ENCODE measurements around the gene ELK4. TPM values are rescaled to one million over a fixed set of nuclear protein-coding genes. Genes with fewer than 3 reads are reported as not detected.

The ELK4 gene
- total and polyA plus RNA-seq, 5 donors from 2014 or later = 3.5 to 106 (median 4.7) TPM

GRCh38 chr1:205576805-205577761 lies 54.7 kb downstream of the ELK4 start:
- no peak overlapping the region for H3K4me3 ChIP-seq (ENCODE audit: low read depth, low read length)
- H3K9me3 ChIP-seq (ENCODE audit: control insufficient read depth in 2 of 2, low read length in 2 of 2) = no peaks in the 10 kb centered on the region
- H3K27me3 ChIP-seq (ENCODE audit: control insufficient read depth, insufficient read depth, low read length) = peaks cover 2% of the 10 kb centered on the region
- no peak overlapping the region for H3K27ac Mint-ChIP-seq
- H3K36me3 ChIP-seq (ENCODE audit: control insufficient read depth, insufficient read depth, low read length) = no peaks in the 10 kb centered on the region
- no peak overlapping the region for H3K27ac ChIP-seq (ENCODE audit: insufficient read depth, low read length, poor library complexity, severe bottlenecking)
- H3K27me3 Mint-ChIP-seq = peaks cover 29% of the 10 kb centered on the region
- DNase-seq (no peak), ATAC-seq (ENCODE audit: low read depth in 2 of 2) (no peak)
- no peak overlapping the region for H3K4me3 Mint-ChIP-seq
- H3K4me1 ChIP-seq (ENCODE audit: control insufficient read depth, insufficient read depth, low read length, poor library complexity, severe bottlenecking) = no peaks in the 10 kb centered on the region
- H3K4me1 Mint-ChIP-seq = no peaks in the 10 kb centered on the region
- H3K9me3 Mint-ChIP-seq = peaks cover 0 to 4% (median 0%) of the 10 kb centered on the region in 7 donors
- no peaks in the 10 kb centered on the region for H3K36me3 Mint-ChIP-seq

DNA sequence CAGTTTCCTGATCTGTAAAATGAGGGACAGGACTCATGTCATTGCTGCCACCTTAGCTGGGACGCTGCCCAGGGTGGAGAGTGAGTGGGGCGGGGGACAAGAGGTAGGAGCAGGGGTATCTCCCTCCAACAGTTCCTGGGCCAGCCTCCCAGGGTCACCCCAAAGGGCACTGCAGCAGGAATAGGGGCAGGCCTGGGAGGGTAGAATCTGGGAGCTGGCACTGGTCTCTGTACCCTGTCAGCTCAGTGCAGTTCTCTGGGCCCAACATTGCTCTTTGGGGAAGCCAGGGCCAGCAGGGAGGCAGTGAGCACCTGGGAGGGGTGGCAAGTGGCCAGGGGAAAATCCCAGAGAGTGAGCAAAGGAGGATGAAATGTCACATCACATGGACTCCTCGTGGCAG lies 55.8 kb downstream of the ELK4 start:
- H3K4me3 ChIP-seq (ENCODE audit: low read depth, low read length) = no peak overlapping the region
- Mint-ChIP-seq H3K27me3 (peaks cover 34% of the 10 kb centered on the region), H3K27ac (no peak overlapping the region), H3K9me3 (peaks cover 0 to 4% (median 0%) of the 10 kb centered on the region in 7 donors), H3K36me3 (no peaks in the 10 kb centered on the region), H3K4me1 (no peaks in the 10 kb centered on the region), H3K4me3 (no peak overlapping the region)
- DNase-seq (no peak), ATAC-seq (ENCODE audit: low read depth in 2 of 2) (no peak)
- H3K9me3 ChIP-seq (ENCODE audit: control insufficient read depth in 2 of 2, low read length in 2 of 2) = no peaks in the 10 kb centered on the region
- no peaks in the 10 kb centered on the region for H3K4me1 ChIP-seq (ENCODE audit: control insufficient read depth, insufficient read depth, low read length, poor library complexity, severe bottlenecking)
- H3K27ac ChIP-seq (ENCODE audit: insufficient read depth, low read length, poor library complexity, severe bottlenecking) = no peak overlapping the region
- H3K36me3 ChIP-seq (ENCODE audit: control insufficient read depth, insufficient read depth, low read length) = no peaks in the 10 kb centered on the region
- H3K27me3 ChIP-seq (ENCODE audit: control insufficient read depth, insufficient read depth, low read length) = peaks cover 7% of the 10 kb centered on the region

- peaks cover 0 to 4% (median 0%) of the 10 kb centered on the region in 7 donors for H3K9me3 Mint-ChIP-seq
- no peak overlapping the region for H3K27ac Mint-ChIP-seq
- no peaks in the 10 kb centered on the region for H3K9me3 ChIP-seq (ENCODE audit: control insufficient read depth in 2 of 2, low read length in 2 of 2)
- no peaks in the 10 kb centered on the region for H3K4me1 ChIP-seq (ENCODE audit: control insufficient read depth, insufficient read depth, low read length, poor library complexity, severe bottlenecking)
- H3K27me3 ChIP-seq (ENCODE audit: control insufficient read depth, insufficient read depth, low read length) = peaks cover 8% of the 10 kb centered on the region
- H3K4me3 Mint-ChIP-seq = no peak overlapping the region
- DNase-seq (no peak), ATAC-seq (ENCODE audit: low read depth in 2 of 2) (no peak)
- H3K36me3 ChIP-seq (ENCODE audit: control insufficient read depth, insufficient read depth, low read length) = no peaks in the 10 kb centered on the region
- H3K36me3 Mint-ChIP-seq = no peaks in the 10 kb centered on the region
- H3K4me1 Mint-ChIP-seq = no peaks in the 10 kb centered on the region
- peaks cover 41% of the 10 kb centered on the region for H3K27me3 Mint-ChIP-seq
- no peak overlapping the region for H3K4me3 ChIP-seq (ENCODE audit: low read depth, low read length)
- H3K27ac ChIP-seq (ENCODE audit: insufficient read depth, low read length, poor library complexity, severe bottlenecking) = no peak overlapping the region
Observed at GRCh38 chr1:205575294-205575885, 56.4 kb downstream of the ELK4 start.

DNA sequence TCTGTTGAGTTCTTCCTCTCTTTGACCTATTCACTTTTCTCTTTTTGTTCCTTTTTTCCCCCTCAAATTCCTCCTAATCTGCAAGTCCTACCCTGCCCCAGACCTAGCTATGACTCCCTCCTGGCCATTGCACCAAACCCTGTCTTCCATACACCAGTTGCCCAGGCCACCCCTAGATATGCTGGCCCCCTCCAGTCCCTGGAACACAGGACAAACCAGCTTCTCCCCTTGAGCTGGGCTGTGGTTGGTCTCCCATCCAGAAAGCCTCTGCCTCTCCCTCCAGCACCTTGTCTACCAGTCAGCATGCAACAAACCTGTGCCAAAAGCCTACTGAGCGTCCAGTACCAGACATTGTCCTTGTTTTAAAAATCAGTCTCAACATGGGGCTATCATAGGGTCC lies 59.4 kb downstream of the ELK4 start:
- H3K27ac Mint-ChIP-seq = no peak overlapping the region
- no peaks in the 10 kb centered on the region for H3K9me3 ChIP-seq (ENCODE audit: control insufficient read depth in 2 of 2, low read length in 2 of 2)
- H3K4me1 Mint-ChIP-seq = peaks cover 0 to 11% (median 0%) of the 10 kb centered on the region in 4 donors
- H3K27ac ChIP-seq (ENCODE audit: insufficient read depth, low read length, poor library complexity, severe bottlenecking) = no peak overlapping the region
- no peak overlapping the region for H3K4me3 ChIP-seq (ENCODE audit: low read depth, low read length)
- DNase-seq = no peak
- no peak overlapping the region for H3K4me3 Mint-ChIP-seq
- H3K27me3 ChIP-seq (ENCODE audit: control insufficient read depth, insufficient read depth, low read length) = peaks cover 10% of the 10 kb centered on the region
- no peaks in the 10 kb centered on the region for H3K36me3 ChIP-seq (ENCODE audit: control insufficient read depth, insufficient read depth, low read length)
- H3K27me3 Mint-ChIP-seq = peaks cover 47% of the 10 kb centered on the region
- H3K9me3 Mint-ChIP-seq = peaks cover 0 to 3% (median 0%) of the 10 kb centered on the region in 7 donors
- H3K4me1 ChIP-seq (ENCODE audit: control insufficient read depth, insufficient read depth, low read length, poor library complexity, severe bottlenecking) = peaks cover 4% of the 10 kb centered on the region
- ATAC-seq (ENCODE audit: low read depth in 2 of 2) = no peak
- H3K36me3 Mint-ChIP-seq = no peaks in the 10 kb centered on the region

DNA sequence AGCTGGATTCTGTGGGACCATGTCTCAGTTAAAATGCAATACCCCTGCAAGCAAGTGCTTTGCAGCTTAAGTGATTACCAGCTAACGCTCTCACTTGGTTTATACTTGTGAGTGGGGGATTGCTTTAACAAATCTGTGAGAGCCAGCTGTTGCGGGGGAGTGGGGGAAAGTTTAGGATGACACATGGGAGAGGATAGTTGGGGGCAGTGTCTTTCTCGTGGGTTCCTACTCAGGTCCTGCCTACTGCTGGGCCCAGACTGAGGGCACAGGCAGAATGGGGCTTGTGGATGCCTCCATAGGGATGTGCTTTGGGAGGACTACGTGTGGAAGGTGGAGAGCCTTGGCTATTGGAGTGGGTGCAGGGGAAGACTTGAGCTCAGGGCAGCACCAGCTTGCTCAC lies 60.1 kb downstream of the ELK4 start:
- Mint-ChIP-seq H3K36me3 (no peaks in the 10 kb centered on the region), H3K27me3 (peaks cover 49% of the 10 kb centered on the region), H3K9me3 (peaks cover 0 to 3% (median 0%) of the 10 kb centered on the region in 7 donors), H3K27ac (no peak overlapping the region), H3K4me1 (peaks cover 0 to 11% (median 2%) of the 10 kb centered on the region in 4 donors), H3K4me3 (no peak overlapping the region)
- peaks cover 16% of the 10 kb centered on the region for H3K27me3 ChIP-seq (ENCODE audit: control insufficient read depth, insufficient read depth, low read length)
- H3K4me3 ChIP-seq (ENCODE audit: low read depth, low read length) = no peak overlapping the region
- H3K4me1 ChIP-seq (ENCODE audit: control insufficient read depth, insufficient read depth, low read length, poor library complexity, severe bottlenecking) = peaks cover 4% of the 10 kb centered on the region
- no peaks in the 10 kb centered on the region for H3K36me3 ChIP-seq (ENCODE audit: control insufficient read depth, insufficient read depth, low read length)
- ATAC-seq (ENCODE audit: low read depth in 2 of 2) (no peak), DNase-seq (no peak)
- H3K27ac ChIP-seq (ENCODE audit: insufficient read depth, low read length, poor library complexity, severe bottlenecking) = no peak overlapping the region
- no peaks in the 10 kb centered on the region for H3K9me3 ChIP-seq (ENCODE audit: control insufficient read depth in 2 of 2, low read length in 2 of 2)

GRCh38 chr1:205570796-205571537 lies 60.8 kb downstream of the ELK4 start:
- no peak overlapping the region for H3K4me3 ChIP-seq (ENCODE audit: low read depth, low read length)
- H3K27me3 ChIP-seq (ENCODE audit: control insufficient read depth, insufficient read depth, low read length) = peaks cover 23% of the 10 kb centered on the region
- DNase-seq = no peak
- no peaks in the 10 kb centered on the region for H3K9me3 ChIP-seq (ENCODE audit: control insufficient read depth in 2 of 2, low read length in 2 of 2)
- H3K9me3 Mint-ChIP-seq = peaks cover 0 to 3% (median 0%) of the 10 kb centered on the region in 7 donors
- no peak overlapping the region for H3K27ac ChIP-seq (ENCODE audit: insufficient read depth, low read length, poor library complexity, severe bottlenecking)
- H3K4me1 ChIP-seq (ENCODE audit: control insufficient read depth, insufficient read depth, low read length, poor library complexity, severe bottlenecking) = peaks cover 4% of the 10 kb centered on the region
- H3K4me1 Mint-ChIP-seq = peaks cover 0 to 11% (median 2%) of the 10 kb centered on the region in 4 donors
- peaks cover 57% of the 10 kb centered on the region for H3K27me3 Mint-ChIP-seq
- H3K4me3 Mint-ChIP-seq = no peak overlapping the region
- H3K36me3 ChIP-seq (ENCODE audit: control insufficient read depth, insufficient read depth, low read length) = no peaks in the 10 kb centered on the region
- no peak overlapping the region for H3K27ac Mint-ChIP-seq
- ATAC-seq (ENCODE audit: low read depth in 2 of 2) = no peak
- no peaks in the 10 kb centered on the region for H3K36me3 Mint-ChIP-seq

DNA sequence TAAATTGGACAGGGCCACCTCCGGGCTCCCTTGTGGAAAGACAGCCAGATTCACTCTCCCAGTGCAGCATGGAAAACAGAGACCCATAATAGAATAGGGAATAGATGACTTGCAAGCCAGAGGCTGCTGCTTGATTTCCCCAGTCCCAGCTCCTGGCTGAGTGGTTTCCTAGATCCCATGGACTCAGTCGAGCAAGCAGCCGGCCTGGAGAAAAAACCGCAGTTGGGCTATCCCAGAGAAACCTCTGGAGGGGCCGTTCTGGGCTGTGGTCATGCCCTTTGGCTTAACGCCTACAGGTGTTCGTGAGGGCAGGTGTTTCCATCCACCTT lies 61.7 kb downstream of the ELK4 start:
- H3K27me3 ChIP-seq (ENCODE audit: control insufficient read depth, insufficient read depth, low read length) = peaks cover 27% of the 10 kb centered on the region

More for the DNA sequence above, 61.7 kb downstream of the ELK4 start:
- Histone ChIP-seq H3K4me3 (ENCODE audit: low read depth, low read length) (no peak overlapping the region), H3K4me1 (ENCODE audit: control insufficient read depth, insufficient read depth, low read length, poor library complexity, severe bottlenecking) (peaks cover 4% of the 10 kb centered on the region), H3K36me3 (ENCODE audit: control insufficient read depth, insufficient read depth, low read length) (no peaks in the 10 kb centered on the region), H3K9me3 (ENCODE audit: control insufficient read depth in 2 of 2, low read length in 2 of 2) (no peaks in the 10 kb centered on the region), H3K27ac (ENCODE audit: insufficient read depth, low read length, poor library complexity, severe bottlenecking) (no peak overlapping the region)
- Mint-ChIP-seq H3K36me3 (no peaks in the 10 kb centered on the region), H3K9me3 (peaks cover 0 to 3% (median 0%) of the 10 kb centered on the region in 7 donors), H3K27ac (no peak overlapping the region), H3K4me3 (no peak overlapping the region), H3K27me3 (peaks cover 63% of the 10 kb centered on the region), H3K4me1 (peaks cover 0 to 11% (median 2%) of the 10 kb centered on the region in 4 donors)
- DNase-seq = no peak
- no peak for ATAC-seq (ENCODE audit: low read depth in 2 of 2)

Data from CD4-positive, CD25-positive, alpha-beta regulatory T cell (primary cell).